IPS-NIHi7 (cell line): ENCODE measurements around the gene SUMF2.
"Not testable (repeated sequence)": the region's sequence is repeated elsewhere in the genome, so short reads cannot be mapped to it uniquely, and the experiment has no call there.

Experiments
- DNase-seq: peaks from one replicate; pipeline ENCODE4 v3.0.0; 2012; ENCODE audit warnings: mixed read lengths; ENCODE audit errors: extremely low spot score

Gene SUMF2

GRCh38 chr7:56063882-56064625, at the start of gene SUMF2:
SUMF2 (plus strand) TSS chr7:56064286; CDS start chr7:56064312, 26 bp downstream.
- DNase-seq = peak; percentile 98

- not testable (repeated sequence) for DNase-seq
These were observed 47.1 kb upstream of the SUMF2 start for GRCh38 chr7:56017015-56017414.

DNA sequence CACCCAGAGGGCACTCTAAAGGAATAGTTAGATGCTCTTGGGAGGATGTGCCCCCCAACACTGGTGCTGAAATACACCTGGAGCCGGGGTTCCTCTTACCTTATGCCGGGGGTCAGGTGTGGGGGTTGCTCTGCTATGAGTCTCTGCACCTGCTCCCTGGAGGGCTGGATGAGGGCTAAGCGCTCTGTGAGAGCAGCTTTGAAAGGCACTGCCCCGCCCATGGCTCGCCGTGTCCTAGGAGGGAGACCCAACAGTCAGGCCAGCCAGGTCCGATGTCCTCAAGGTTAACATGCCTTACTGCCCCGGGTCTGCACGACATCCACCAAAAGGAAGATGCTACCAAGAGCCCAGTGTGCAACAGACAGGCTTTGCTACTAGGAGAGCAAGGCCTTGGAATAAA, 44.6 kb upstream of the SUMF2 start:
- DNase-seq = no peak

DNA sequence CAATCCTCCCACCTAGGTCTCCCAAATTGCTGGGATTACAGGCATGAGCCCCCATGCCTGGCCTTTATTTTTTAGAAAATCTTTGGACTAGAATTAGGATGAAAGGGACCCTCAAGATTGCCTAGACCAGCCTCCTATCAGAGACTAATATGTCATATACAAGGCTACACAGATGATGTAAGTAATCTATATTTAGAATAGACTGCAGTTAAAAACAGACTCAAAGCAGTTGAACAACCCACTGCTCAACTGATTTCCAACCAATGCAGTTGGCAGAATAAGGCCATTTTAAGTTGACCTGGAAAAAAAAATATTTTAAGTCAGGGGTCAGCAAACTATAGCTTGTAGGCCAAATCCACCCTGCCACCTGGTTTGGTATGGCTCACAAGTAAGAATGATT, 40.6 kb upstream of the SUMF2 start:
- DNase-seq = no peak

GRCh38 chr7:56026538-56026937, 37.5 kb upstream of the SUMF2 start:
- DNase-seq = no peak

DNA sequence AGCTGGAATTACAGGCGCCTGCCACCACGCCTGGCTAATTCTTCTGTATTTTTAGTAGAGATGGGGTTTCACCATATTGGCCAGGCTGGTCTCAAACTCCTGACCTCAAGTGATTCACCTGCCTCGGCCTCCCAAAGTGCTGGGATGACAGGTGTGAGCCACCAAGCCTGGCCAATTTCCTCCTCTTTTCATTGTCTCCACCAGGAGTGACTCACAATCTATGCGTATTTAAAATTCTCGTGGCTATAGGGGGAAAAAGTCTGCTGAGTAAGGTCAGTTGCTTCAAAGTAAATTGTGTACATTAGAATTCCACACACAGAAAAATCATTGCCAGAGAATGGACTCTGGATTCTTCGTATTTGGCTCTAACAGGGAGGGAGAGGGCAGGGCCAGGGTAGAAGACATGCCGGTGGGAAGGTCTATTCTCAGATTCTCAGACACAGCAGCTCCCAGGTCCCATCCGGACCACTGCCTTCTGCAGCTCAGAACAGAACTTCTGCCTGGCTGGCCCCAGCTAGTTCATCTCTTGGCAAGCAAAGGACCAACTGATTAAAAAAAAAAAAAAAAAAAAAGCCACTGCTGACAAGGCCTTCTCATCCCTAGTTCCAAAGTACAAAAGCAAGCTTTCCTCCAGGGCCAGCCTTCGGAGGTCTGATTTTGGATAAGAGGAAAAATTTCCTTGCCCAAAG, 35.0 kb upstream of the SUMF2 start:
- DNase-seq = no peak

GRCh38 chr7:56030340-56030739, 33.7 kb upstream of the SUMF2 start:
- DNase-seq = no peak

DNA sequence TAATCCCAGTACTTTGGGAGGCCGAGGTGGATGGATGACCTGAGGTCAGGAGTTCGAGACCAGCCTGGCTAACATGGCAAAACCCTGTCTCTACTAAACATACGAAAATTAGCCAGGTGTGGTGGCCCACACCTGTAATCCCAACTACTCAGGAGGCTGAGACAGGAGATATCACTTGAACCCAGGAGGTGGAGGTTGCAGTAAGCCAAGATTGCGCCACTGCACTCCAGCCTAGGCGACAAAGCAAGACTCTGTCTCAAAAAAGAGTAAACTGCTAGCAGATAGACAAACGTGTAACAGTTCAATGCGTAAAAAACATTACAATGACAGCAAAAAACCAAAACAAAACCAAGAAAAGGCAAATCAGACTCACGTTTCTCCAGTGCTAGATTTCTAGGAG, 32.5 kb upstream of the SUMF2 start:
- not testable (repeated sequence) for DNase-seq

DNA sequence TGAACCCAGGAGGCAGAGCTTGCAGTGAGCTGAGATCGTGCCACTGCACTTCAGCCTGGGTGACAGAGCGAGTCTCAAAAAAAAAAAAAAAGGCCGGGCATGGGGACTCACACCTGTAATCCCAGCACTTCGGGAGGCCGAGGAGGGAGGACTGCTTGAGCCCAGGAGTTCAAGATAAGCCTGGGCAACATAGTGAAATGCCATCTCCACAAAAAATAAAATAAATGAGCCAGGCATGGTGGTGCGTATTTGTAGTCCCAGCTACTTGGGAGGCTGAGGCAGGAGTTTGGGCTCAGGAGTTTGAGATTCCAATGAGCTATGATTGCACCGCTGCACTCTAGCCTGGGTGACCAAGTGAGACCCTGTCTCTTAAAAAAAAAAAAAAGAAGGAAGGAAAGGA, 31.5 kb upstream of the SUMF2 start:
- not testable (repeated sequence) for DNase-seq

DNA sequence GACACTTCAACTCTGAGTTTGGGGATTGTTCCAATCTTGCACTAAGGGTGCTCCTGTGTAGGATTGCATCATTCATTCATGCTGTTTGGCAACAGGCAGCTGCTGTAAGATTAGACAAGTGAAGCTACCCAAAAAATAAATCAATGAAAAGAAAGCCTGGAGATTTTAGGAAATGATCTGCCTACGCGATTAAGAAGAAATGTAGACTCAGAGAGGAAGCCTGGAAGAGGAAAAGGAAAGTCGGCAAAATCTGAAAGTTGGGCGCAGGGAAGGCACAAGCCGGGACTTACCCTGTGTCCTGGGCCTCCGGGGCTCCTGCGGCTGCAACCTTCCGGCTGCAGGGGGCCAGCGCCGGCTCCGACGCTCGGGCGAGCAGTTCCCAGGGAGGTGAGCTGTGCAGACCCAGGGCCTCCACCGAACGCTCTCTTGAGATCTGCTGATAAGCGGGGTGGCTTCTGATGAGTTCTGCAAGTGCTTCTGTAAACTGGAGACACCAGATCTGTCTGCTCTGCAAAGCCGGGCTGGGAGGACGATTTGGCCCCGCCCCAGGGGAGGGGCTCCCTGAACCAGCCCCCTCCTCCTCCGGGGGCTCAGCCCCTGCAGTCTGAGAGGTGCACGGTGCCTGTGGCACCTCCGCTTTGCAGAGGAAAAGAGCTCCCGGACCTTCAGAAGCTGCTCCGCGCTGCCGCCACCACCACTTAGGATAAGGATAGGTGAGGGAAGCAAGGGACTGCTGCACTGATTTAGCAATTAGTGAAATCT, 30.2 kb upstream of the SUMF2 start:
- peak; percentile 94 for DNase-seq

- DNase-seq = no peak
These were observed 23.4 kb upstream of the SUMF2 start for GRCh38 chr7:56040730-56041129.

- DNase-seq = not testable (repeated sequence)
These were observed 18.3 kb upstream of the SUMF2 start for GRCh38 chr7:56045758-56046157.

- DNase-seq = no peak
These were observed 17.2 kb upstream of the SUMF2 start for GRCh38 chr7:56046721-56047445.

- not testable (repeated sequence) for DNase-seq
These were observed 16.5 kb upstream of the SUMF2 start for GRCh38 chr7:56047446-56048116.

GRCh38 chr7:56048245-56048644, 15.8 kb upstream of the SUMF2 start:
- DNase-seq = no peak

GRCh38 chr7:56048763-56049162, 15.3 kb upstream of the SUMF2 start:
- not testable (repeated sequence) for DNase-seq

DNA sequence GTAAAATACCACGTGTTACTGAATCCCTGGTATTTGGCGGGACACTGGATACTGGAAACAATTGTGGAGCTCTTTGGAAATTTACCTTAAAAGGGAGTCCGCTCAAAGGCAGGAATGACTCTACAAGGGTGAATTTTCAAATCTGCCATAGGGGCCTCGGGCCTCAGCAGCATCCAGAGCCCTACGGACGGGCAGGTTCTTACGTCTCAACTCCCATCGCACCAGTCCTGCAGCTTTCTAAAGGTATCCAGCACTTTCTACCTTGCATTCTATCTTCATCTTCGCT, 13.1 kb upstream of the SUMF2 start:
- DNase-seq = no peak

- DNase-seq = peak; percentile 96
These were observed 12.5 kb upstream of the SUMF2 start, which contains the start of the genes CCT6A and PSPH for GRCh38 chr7:56051339-56052191. CCT6A (plus strand) TSS chr7:56051765; CDS start chr7:56051849, 84 bp downstream. PSPH (minus strand) TSS chr7:56051444; CDS start chr7:56021212, 30,232 bp downstream.

DNA sequence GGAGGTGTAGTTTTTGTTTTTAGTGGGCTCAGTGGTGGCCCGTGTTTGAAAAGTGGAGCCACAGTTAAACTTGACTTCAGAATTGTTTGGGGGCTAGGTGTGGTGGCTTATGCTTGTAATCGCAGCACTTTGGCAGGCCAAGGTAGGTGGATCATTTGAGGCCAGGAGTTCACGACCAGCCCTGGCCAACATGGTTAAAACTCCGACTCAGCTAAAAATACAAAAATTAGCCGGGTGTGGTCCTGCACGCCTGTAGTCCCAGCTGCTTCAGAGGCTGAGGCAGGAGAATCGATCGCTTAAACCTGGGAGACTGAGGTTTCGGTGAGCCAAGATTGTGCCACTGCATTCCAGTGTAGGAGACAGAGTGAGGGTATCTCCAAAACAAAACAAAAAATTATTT, 10.7 kb upstream of the SUMF2 start:
- no peak for DNase-seq

DNA sequence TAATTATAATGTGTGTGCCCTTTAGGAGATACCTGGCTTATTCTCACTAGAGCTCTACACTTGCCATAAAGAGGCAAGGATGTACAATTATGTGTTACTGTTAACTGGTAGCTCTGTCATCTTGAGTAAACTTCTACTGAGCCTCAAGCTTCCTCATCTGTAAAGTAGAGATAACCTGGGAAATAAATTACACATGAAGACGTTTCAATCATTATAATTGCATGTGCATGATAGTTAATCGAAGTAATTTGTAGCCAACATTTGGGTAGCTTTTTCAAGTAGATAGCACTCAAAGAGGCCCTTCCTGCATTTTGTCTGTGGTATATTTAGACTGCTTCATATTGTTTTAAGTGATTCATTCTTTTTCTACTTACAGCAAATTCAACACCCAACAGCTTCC, 10.1 kb upstream of the SUMF2 start:
- DNase-seq = no peak
